Dermis microvascular lymphatic vessel endothelial cell (primary cell): ENCODE measurements around the gene DMKN. TPM values are rescaled to one million over a fixed set of nuclear protein-coding genes. Genes with fewer than 3 reads are reported as not detected.

Source experiments
- DNase-seq, 2 donors: peaks; one replicate each; pipeline versions ENCODE4 v3.0.0 to v3.0.0-alpha.2; 2010; ENCODE audit warnings: low read depth in 2 of 2
- total RNA-seq: library from RNA; depleted of rRNA; stranded (reverse); fragments of >200 nt; gene quantifications from 2 replicates; pipeline ENCODE4 v1.2.1, GENCODE V29; 2014

DMKN gene
- total RNA-seq, 1 donor from 2014 or later: not detected

- DNase-seq: peak; percentile 36 to 76
These were observed 35.8 kb upstream of the DMKN start for GRCh38 chr19:35549174-35549788.

DNA sequence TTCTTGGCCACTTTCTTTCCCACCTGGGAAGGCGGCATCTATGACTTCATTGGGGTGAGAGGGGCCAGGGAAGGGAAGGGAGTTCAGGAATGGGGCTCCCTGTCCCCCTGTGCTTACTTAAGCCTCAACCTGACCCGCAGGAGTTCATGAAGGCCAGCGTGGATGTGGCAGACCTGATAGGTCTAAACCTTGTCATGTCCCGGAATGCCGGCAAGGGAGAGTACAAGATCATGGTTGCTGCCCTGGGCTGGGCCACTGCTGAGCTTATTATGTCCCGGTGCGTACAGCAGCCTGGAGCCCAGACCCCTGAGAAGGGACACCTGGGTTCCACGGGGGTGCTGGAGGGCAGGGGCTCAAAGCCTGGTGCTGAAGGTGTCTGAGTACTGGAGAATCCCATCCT is 33.1 kb upstream of the DMKN start:
- no peak for DNase-seq

DNA sequence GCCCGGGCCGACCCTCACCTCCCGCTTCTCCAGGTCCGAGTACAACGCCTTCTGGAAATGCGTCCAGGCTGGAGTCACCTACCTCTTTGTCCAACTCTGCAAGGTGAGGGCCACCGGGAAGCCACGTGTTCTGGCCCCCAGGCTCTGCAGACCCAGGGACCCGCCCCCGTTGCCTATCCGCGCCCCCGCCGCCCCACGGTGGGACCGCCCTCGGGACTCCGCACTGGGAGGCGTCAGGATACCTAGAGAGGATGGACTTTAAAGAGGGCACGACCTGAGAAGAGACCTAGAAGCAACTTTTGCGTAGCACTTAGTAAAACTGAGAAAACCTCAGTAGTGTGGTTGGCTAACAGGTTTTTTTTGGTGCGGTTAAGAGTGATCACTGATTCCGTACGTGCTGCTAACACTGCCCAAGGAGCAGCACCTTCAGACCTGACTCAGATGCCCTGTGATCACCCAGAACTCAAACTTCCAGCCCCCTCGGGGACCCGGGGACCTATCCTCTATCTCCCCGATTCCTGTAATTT is 32.5 kb upstream of the DMKN start:
- DNase-seq: peak in 1 of 2 donors; percentile 50

DNA sequence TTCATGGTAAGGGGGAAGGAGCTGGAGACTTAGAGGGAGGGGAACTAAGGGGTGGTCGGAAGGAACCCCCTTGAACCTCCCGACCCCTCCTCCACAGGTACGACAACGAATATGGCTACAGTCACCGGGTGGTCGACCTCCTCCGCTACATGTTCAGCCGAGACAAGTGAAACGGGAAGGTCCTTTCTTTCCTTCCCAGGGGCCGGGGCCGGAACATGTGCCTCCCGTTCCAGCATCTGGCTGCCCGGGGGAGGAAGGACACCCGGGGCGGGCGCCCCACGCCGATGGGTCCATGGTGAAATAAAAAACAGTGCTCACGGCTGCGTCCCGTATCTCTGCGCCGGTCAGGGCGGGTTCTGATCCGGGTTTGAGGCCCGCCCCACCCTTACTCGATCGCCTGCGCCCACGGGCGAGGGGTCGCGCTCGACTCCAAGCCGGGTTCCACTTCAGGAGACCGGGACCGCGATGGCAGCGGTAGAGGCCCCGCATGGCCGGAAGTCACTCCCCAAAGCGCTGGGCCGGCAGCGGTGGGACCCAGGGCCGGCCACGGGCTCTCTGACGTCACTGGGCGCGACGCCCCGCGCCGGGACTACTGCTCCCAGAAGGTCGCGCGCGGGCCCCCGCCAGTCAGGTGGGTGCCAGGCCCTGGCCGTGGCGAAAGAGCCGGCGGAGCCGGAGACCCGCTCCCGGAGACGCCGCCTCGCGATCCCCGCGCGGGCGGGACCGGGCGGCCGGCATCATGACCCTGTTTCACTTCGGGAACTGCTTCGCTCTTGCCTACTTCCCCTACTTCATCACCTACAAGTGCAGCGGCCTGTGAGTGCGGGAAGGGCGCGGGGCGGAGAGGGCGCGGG is 31.8 kb upstream of the DMKN start, which contains the start of gene TMEM147:
Gene TMEM147, plus strand, starts transcription at position 626 of the 854 bp plus-strand sequence. Its CDS starts 114 bp downstream, at position 740.
- peak; percentile 63 to 90 for DNase-seq

DNA sequence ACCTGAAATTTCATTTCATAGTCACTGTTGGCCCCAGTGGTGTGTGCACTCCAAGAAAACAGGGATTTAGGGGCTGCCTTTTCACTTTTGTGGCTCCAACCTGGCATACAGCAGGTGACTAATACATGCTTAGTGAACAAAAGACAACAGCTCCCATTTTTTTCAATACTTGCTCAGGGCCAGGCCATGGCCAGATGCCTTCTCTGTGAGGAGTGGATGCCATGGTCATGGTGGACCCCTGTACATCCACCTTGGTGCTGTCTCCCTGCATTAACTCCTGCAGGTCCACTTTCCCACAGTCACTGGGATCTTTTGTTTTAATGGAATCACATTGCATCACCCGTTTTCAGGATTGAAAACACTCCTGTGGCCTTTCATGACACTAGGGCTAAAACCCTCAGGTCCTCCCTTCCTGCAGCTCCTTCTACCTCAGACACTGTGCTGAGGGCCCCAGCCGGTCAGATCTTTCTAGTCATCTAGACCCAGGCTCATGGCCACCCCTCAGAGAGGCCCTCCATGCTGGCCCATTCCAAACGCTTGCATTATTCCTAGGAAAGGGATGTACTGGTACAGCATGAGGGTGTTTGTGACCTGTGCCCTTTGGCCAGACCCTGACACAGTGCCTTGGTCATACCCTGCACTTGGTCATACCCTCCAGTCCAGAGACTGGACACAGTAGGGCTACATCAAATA is 30.8 kb upstream of the DMKN start:
- no peak for DNase-seq

- no peak for DNase-seq
These were observed 30.0 kb upstream of the DMKN start for GRCh38 chr19:35543280-35544109.

- DNase-seq: no peak
These were observed 28.8 kb upstream of the DMKN start for GRCh38 chr19:35542209-35542608.

DNA sequence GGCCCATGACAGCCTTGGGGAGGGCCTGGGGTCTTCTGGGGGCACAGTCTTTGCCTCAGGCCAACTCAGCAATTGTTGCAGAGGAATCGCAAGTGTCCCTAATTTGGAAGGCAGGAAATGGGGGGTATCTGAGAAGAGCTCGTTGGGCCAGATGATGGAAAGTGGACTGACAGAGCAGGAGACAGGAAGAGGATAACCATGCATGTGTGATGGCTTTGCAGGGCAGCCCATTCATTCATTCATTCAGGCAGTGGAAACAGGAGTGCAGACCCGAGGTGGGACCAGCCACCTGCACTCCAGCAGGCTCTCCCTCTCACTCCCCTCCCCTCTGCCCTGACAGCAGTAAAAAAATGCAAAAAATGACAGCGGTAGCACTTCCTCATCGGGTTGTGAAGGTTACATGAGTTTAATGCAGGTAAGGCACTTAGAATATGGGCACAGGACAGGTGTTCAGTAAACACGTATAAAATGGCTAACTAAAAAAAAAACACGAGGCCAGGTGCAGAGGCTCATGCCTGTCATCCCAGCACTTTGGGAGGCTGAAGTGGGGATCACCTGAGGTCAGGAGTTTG is 27.0 kb upstream of the DMKN start:
- DNase-seq: no peak

DNA sequence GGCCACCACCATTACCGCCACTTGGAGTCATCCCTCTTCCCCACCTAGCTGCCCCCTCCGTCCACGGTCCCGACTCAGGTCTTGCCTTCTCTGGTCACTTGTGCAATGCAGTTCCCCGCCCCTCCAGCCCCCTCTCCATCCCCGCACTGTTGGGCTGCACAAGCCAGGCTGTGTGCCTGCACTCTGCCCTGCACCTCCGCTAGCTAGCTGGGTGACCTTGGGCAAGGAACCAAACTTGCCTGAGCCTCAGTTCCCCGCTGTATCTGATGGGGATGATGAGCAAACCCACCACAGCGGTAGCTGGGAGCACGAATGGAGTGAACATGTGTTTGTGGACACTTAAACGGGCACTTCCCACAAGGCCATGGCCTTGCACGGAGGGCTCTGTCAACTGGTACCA is 26.4 kb upstream of the DMKN start:
- DNase-seq: no peak

GRCh38 chr19:35539314-35539713 is 25.9 kb upstream of the DMKN start:
- no peak for DNase-seq

DNA sequence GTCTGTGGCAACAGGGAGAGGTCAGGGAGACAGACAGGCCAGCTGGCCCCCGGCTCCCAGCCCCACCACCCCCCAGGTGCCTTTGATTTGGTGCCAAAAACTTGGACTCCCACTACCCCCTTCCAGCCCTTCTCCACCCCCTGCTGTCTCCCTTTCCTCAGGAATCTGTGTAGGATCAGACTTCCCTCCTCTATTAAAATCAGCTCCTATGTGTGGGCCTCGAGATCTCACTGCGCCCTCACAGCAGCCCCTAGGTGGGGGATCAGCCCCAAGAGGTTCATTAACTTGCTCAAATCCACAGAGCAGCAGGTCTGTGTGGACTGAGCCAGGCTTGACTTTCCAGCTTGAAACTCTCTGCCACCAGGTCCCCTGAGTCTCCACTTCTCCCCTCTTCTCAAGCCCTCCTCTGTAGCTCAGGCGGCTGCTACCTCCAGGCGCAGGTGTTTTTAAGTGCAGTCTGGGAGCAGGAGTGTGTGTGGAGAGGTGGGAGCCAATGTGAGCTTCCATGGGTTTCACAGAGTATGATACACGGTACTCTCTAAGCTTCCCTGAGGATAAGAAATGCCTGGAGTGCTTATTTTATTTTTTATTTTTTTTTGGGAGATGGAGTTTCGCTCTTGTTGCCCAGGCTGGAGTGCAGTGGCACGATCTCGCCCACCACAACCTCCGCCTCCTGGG is 21.5 kb upstream of the DMKN start:
- DNase-seq: no peak

GRCh38 chr19:35533822-35534392 is 20.5 kb upstream of the DMKN start:
- DNase-seq: no peak

- DNase-seq: no peak
These were observed 19.9 kb upstream of the DMKN start, which contains the start of gene GAPDHS for GRCh38 chr19:35533201-35533821. Gene GAPDHS, plus strand, starts transcription at chr19:35533456. Its CDS starts 72 bp downstream, at chr19:35533528.

DNA sequence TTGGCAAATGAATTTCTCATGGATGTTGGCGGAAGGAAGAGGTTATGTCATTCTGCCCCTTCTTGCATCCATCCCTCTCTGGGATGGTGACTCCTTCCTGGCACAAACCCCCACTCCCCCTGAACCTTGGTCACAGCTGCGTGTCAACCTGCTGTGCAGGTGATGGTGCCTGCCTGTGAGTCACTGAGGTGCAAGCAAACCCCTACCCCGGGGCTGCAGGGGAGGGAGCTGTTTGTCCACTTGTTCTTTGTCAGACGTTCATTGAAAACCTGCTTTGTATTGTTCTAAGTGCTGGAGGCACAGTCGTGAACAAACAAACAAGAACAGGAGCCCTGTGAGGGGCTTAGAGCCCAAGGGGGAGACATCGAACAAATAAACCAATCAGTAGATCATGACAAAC is 17.8 kb upstream of the DMKN start:
- no peak for DNase-seq

GRCh38 chr19:35529241-35530218 is 16.1 kb upstream of the DMKN start:
- DNase-seq: no peak

DNA sequence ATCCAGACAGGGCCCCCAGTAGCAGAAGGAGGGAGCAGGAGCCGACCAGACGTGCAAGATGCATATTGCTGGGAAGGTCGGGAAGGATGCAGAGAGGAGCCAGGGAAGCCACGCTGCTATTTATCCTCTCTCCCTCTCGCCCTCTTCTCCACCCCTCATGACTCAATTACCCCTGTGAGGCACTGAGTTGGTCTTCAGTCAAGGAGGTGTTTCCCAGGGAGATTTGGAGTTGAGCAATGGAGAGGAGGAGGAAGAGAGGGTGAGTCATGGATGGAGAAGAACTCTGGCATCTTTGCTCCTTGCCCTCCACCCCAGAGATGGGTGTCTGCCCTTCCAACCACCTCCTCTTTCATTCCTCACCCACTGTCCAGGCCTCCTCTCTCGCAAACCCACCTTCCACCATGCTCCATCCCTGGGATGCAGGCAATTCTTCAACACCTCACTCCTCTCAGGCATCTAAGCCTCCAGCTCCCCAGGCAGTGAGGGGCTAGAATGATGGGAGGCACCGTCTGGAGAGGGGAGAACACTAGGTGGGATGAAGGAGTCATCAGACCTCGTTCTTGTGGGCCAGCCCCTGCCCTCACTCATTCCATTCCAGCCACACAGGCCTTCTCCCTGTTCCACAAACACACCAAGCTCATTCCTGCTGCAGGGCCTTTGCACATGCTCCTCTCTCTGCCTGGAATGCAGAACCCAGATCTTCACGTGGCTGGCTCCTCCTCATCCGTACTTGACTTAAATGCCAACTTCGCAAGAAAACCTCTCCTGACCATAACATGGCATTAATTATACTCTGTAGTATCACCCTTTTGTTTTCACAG is 15.0 kb upstream of the DMKN start, which contains the start of gene SBSN:
Gene SBSN, minus strand, starts transcription at position 94 of the 821 bp plus-strand sequence. Its CDS starts 30 bp downstream, at position 64.
- DNase-seq: no peak

DNA sequence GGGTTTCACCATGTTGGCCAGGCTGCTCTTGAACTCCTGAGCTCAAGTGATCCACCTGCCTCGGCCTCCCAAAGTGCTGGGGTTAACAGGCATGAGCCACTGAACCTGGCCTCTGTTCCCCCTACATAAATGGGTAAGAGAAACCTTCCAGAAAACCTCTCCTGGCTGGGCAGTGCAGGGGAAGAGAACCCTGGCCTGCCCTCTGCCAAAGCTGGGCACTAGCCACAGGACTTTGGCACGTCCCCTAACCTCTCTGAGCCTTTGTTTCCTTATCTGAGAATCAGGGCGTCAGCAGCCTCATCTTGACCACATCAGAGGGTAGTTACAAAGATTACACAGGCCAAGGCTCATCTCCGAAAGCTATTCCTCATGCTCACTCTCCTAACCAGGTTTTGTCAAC is 12.4 kb upstream of the DMKN start:
- DNase-seq: no peak
